H1 (cell line): ENCODE measurements around the gene LSR. TPM values are rescaled to one million over a fixed set of nuclear protein-coding genes. Genes with fewer than 3 reads are reported as not detected.

Source experiments
- CTCF ChIA-PET: fragments of 300-600 bp; sonication (Branson Sonifier 250); formaldehyde crosslinking; loops from one replicate; lab custom pipeline; 2021; ENCODE audit not compliant: partially characterized antibody; lab: Charles Lee
- POLR2A ChIA-PET: fragments of 300-600 bp; sonication (Branson Sonifier 250); formaldehyde crosslinking; loops from one replicate; lab custom pipeline; 2021; ENCODE audit warnings: inconsistent platforms; ENCODE audit not compliant: partially characterized antibody; lab: Charles Lee
- DNase-seq, 2 experiments: peaks; one replicate each; pipeline versions ENCODE4 v3.0.0 to v3.0.0-alpha.2; 2010 to 2022; ENCODE audit warnings: low spot score in 2 of 2, low read depth in 1 of 2, mixed read lengths in 1 of 2
- FAIRE-seq: peaks from 2 replicates; lab custom pipeline; 2011; peaks lifted over from hg19 to GRCh38; lab: Jason Lieb, UNC
- H2AFZ ChIP-seq: 2 replicates; pipeline ENCODE4 v1.8.1; 2012; ENCODE audit warnings: low read length, inconsistent platforms
- H2AK5ac ChIP-seq: 2 replicates; pipeline ENCODE4 v1.6.1; 2013; ENCODE audit warnings: low read depth, low read length
- H2BK120ac ChIP-seq: replicated peaks from 2 replicates; pipeline ENCODE3; 2013; ENCODE audit warnings: low read depth, low read length, inconsistent platforms
- H2BK12ac ChIP-seq: 2 replicates; pipeline ENCODE4 v1.6.1; 2013; ENCODE audit warnings: low read depth, low read length
- H2BK15ac ChIP-seq: 2 replicates; pipeline ENCODE4 v1.6.1; 2013; ENCODE audit warnings: low read length
- H2BK20ac ChIP-seq: 2 replicates; pipeline ENCODE4 v1.6.1; 2013; ENCODE audit warnings: low read length
- H2BK5ac ChIP-seq: 2 replicates; pipeline ENCODE4 v1.6.1; 2013; ENCODE audit warnings: low read depth, low read length
- H3K14ac ChIP-seq: 2 replicates; pipeline ENCODE4 v1.6.1; 2013; ENCODE audit warnings: inconsistent platforms; ENCODE audit not compliant: insufficient read length
- H3K18ac ChIP-seq: 2 replicates; pipeline ENCODE4 v1.6.1; 2013; ENCODE audit warnings: low read length; ENCODE audit errors: extremely low read depth
- H3K23ac ChIP-seq: 2 replicates; pipeline ENCODE4 v1.6.1; 2013; ENCODE audit warnings: inconsistent platforms; ENCODE audit not compliant: insufficient read length
- H3K23me2 ChIP-seq: 2 replicates; pipeline ENCODE4 v1.6.1; 2013; ENCODE audit warnings: low read depth, low read length
- H3K27ac ChIP-seq: 2 replicates; pipeline ENCODE4 v1.6.1; 2011; ENCODE audit warnings: low read depth, low read length, inconsistent platforms
- H3K27me3 ChIP-seq, 4 experiments: replicated peaks in 1 of 4; 1 replicate in 1 of 4; 2 replicates in 3 of 4; pipeline versions ENCODE4 v1.6.1 to v1.8.1; 2011 to 2013; ENCODE audit warnings: low read length in 3 of 4, mild to moderate bottlenecking in 3 of 4, inconsistent platforms in 2 of 4, mixed read lengths in 2 of 4, moderate library complexity in 1 of 4; ENCODE audit not compliant: control insufficient read depth in 3 of 4, insufficient read depth in 3 of 4; ENCODE audit errors: extremely low read depth in 1 of 4
- H3K36me3 ChIP-seq, 4 experiments: 2 replicates each; pipeline versions ENCODE4 v1.6.1 to v1.8.1; 2011 to 2013; ENCODE audit warnings: mild to moderate bottlenecking in 4 of 4, low read length in 3 of 4, moderate library complexity in 2 of 4, control low read depth in 1 of 4, inconsistent platforms in 1 of 4; ENCODE audit not compliant: insufficient read depth in 4 of 4, control insufficient read depth in 2 of 4
- H3K4ac ChIP-seq: replicated peaks from 2 replicates; pipeline ENCODE3; 2013; ENCODE audit warnings: low read length, low read depth, mixed read lengths, inconsistent platforms; ENCODE audit not compliant: insufficient read length
- H3K4me1 ChIP-seq, 4 experiments: replicated peaks in 1 of 4; 1 replicate in 1 of 4; 2 replicates in 3 of 4; pipeline versions ENCODE4 v1.6.1 to v1.8.1; 2011 to 2013; ENCODE audit warnings: low read length in 3 of 4, inconsistent platforms in 2 of 4, mixed read lengths in 1 of 4; ENCODE audit not compliant: insufficient read depth in 4 of 4, control insufficient read depth in 3 of 4
- H3K4me2 ChIP-seq, 2 experiments: 2 replicates each; pipeline versions ENCODE4 v1.6.1 to v1.8.1; 2011 to 2013; ENCODE audit warnings: low read depth in 2 of 2, low read length in 2 of 2, control low read depth in 1 of 2, inconsistent platforms in 1 of 2, mild to moderate bottlenecking in 1 of 2; ENCODE audit not compliant: insufficient read depth in 1 of 2
- H3K4me3 ChIP-seq, 4 experiments: fragments of 200-600, 300-600 bp in 1 of 4; sonication (generic), shearing (Covaris generic), sonication (Bioruptor Twin) in 1 of 4; 2 replicates each; pipeline versions ENCODE4 v1.5.1 to v1.8.1; 2011 to 2016; ENCODE audit warnings: low read length in 4 of 4, low read depth in 3 of 4, control low read depth in 2 of 4, inconsistent platforms in 2 of 4, mild to moderate bottlenecking in 2 of 4, mixed read lengths in 1 of 4, moderate library complexity in 1 of 4; ENCODE audit not compliant: insufficient read depth in 2 of 4; ENCODE audit errors: extremely low read depth in 1 of 4
- H3K56ac ChIP-seq: replicated peaks from 2 replicates; pipeline ENCODE3; 2013; ENCODE audit warnings: low read depth, mild to moderate bottlenecking, mixed read lengths, low read length, inconsistent platforms; ENCODE audit not compliant: insufficient read length
- H3K79me1 ChIP-seq: 2 replicates; pipeline ENCODE4 v1.6.1; 2013; ENCODE audit warnings: low read depth, low read length, control low read depth
- H3K79me2 ChIP-seq, 2 experiments: 2 replicates each; pipeline versions ENCODE4 v1.6.1 to v1.8.1; 2012 to 2013; ENCODE audit warnings: low read length in 2 of 2, mild to moderate bottlenecking in 2 of 2, inconsistent platforms in 1 of 2; ENCODE audit not compliant: insufficient read depth in 2 of 2, control insufficient read depth in 1 of 2
- H3K9ac ChIP-seq, 4 experiments: replicated peaks in 1 of 4; 1 replicate in 1 of 4; 2 replicates in 3 of 4; pipeline versions ENCODE4 v1.6.1 to v1.8.1; 2011 to 2013; ENCODE audit warnings: low read depth in 3 of 4, low read length in 3 of 4, control low read depth in 2 of 4, mild to moderate bottlenecking in 2 of 4, moderate library complexity in 2 of 4, inconsistent platforms in 1 of 4; ENCODE audit errors: extremely low read depth in 1 of 4
- H3K9me3 ChIP-seq, 2 experiments: 2 replicates each; pipeline versions ENCODE4 v1.6.1 to v1.8.1; 2012 to 2013; ENCODE audit warnings: mild to moderate bottlenecking in 2 of 2, moderate library complexity in 2 of 2, control low read depth in 1 of 2, inconsistent platforms in 1 of 2, low read depth in 1 of 2, low read length in 1 of 2, mixed read lengths in 1 of 2; ENCODE audit not compliant: insufficient read depth in 2 of 2
- H4K20me1 ChIP-seq, 2 experiments: replicated peaks in 1 of 2; 2 replicates each; pipeline versions ENCODE3 to v1.8.1; 2011 to 2013; ENCODE audit warnings: inconsistent platforms in 2 of 2, low read length in 2 of 2, mild to moderate bottlenecking in 1 of 2; ENCODE audit not compliant: insufficient read depth in 2 of 2, control insufficient read depth in 1 of 2
- H4K5ac ChIP-seq: 2 replicates; pipeline ENCODE4 v1.6.1; 2013; ENCODE audit warnings: low read length, low read depth, mixed read lengths, inconsistent platforms; ENCODE audit not compliant: insufficient read length
- H4K8ac ChIP-seq: 2 replicates; pipeline ENCODE4 v1.8.0; 2013; ENCODE audit warnings: mild to moderate bottlenecking, moderate library complexity, low read length, inconsistent platforms; ENCODE audit not compliant: insufficient read depth; ENCODE audit errors: extremely low read depth
- H4K91ac ChIP-seq: replicated peaks from 2 replicates; pipeline ENCODE3; 2013; ENCODE audit warnings: low read length, mixed read lengths, inconsistent platforms; ENCODE audit not compliant: insufficient read length
- ASH2L ChIP-seq: fragments of 200-600, 300-600 bp; sonication (generic); IDR thresholded peaks from one replicate; pipeline ENCODE4 v1.7.1; 2017; ENCODE audit warnings: low read length
- E2F6 ChIP-seq: IDR thresholded peaks from 2 replicates; pipeline ENCODE4 v1.6.1; 2012; ENCODE audit warnings: inconsistent platforms
- TBP ChIP-seq: IDR thresholded peaks from 2 replicates; pipeline ENCODE4 v1.6.1; 2011; ENCODE audit warnings: low read depth, low read length, improper control_type of control experiment
- ZNF274 ChIP-seq: IDR thresholded peaks from 2 replicates; pipeline ENCODE4 v1.7.0; 2012; ENCODE audit warnings: low read length, borderline replicate concordance; ENCODE audit errors: extremely low read depth
- WGBS, 2 experiments: shearing (Covaris generic) in 1 of 2; methylation state at CpG; one replicate each; pipeline versions ENCODE4 v1.1.6 to v1.1.7; 2013 to 2015; ENCODE audit warnings: low lambda C conversion rate in 2 of 2, mixed read lengths in 2 of 2, inconsistent platforms in 1 of 2, low coverage in 1 of 2, missing lambda C conversion rate in 1 of 2; ENCODE audit not compliant: insufficient replicate concordance in 2 of 2, insufficient coverage in 1 of 2, insufficient read length in 1 of 2; ENCODE audit errors: extremely low coverage in 1 of 2, missing lambda C conversion rate in 1 of 2; 5-methylcytosine and 5-hydroxymethylcytosine counted together
- polyA plus RNA-seq, 7 experiments: library from polyadenylated mRNA; depleted of rRNA in 3 of 7; stranded (reverse) in 5 of 7; unstranded in 2 of 7; fragments of >200 nt in 5 of 7; fragments of 200-250 nt in 2 of 7; gene quantifications; 1 replicate in 5 of 7; 2 replicates in 1 of 7; 4 replicates in 1 of 7; pipeline versions ENCODE4 v1.2.1 to v1.2.3, GENCODE V29; 2011 to 2013; ENCODE audit warnings: missing spikeins in 2 of 7, mixed read lengths in 2 of 7
- total RNA-seq: library from RNA; stranded (reverse); fragmentation: NEBNext Ultra II Directional; extraction: Animal tissue kit (Norgen Biotek cat#: 25700); gene quantifications from 2 replicates; pipeline ENCODE4 v1.2.1, GENCODE V29; 2021

The LSR gene
- total and polyA plus RNA-seq, 2 of the 8 experiments (the other 6 are each of a cell fraction or from before 2014, with no cell fraction given): 159 to 186 TPM

- no peak overlapping the region for H3K4ac ChIP-seq
- H3K4me3 ChIP-seq: no peak overlapping the region
- no peak overlapping the region for H3K9ac ChIP-seq
- H2AFZ ChIP-seq: no peak overlapping the region
- H2BK12ac ChIP-seq: no peak overlapping the region
- H2BK5ac ChIP-seq: no peak overlapping the region
- H3K4me1 ChIP-seq: peaks cover 0 to 12% (median 3%) of the 10 kb centered on the region in 4 experiments; a peak in 4 of 7 replicates
- H3K56ac ChIP-seq: no peak overlapping the region
- H3K18ac ChIP-seq: no peak overlapping the region
- H4K20me1 ChIP-seq: no peaks in the 10 kb centered on the region
- TF ChIP-seq TBP (no peak), E2F6 (no peak), ASH2L (no peak), ZNF274 (no peak)
- no peak overlapping the region for H2BK20ac ChIP-seq
- no peaks in the 10 kb centered on the region for H3K23me2 ChIP-seq
- H2BK120ac ChIP-seq: no peak overlapping the region
- H3K4me2 ChIP-seq: 0 out of 4 replicates have a peak overlapping the region, but pooled peaks of 1 of the 2 experiments have one; percentile 15
- ChIA-PET CTCF (interaction anchor here (1.0 to 3.5 kb wide), 9 partner anchors 9 to 183 kb away, joined by 3 to 16 read pairs (median 5); partner anchors contain the start of genes FXYD5 and FXYD7), POLR2A (interaction anchor here (1.1 to 2.2 kb wide), 5 partner anchors 9 to 159 kb away, joined by 3 to 9 read pairs (median 4); no protein-coding TSS in a partner anchor)
- no peak overlapping the region for H3K14ac ChIP-seq
- WGBS, 2 experiments: 88% methylated on average over 6 of the region's 6 CpGs; no CpG with 5 or more reads in 1 of the 2 experiments
- H4K5ac ChIP-seq: no peak overlapping the region
- H2BK15ac ChIP-seq: no peak overlapping the region
- H4K91ac ChIP-seq: peak overlapping the region; percentile 3
- DNase-seq (no peak), FAIRE-seq (no peak)
- H3K27ac ChIP-seq: no peak overlapping the region
- no peaks in the 10 kb centered on the region for H3K79me2 ChIP-seq
- no peak overlapping the region for H4K8ac ChIP-seq
- no peak overlapping the region for H3K23ac ChIP-seq
- peaks cover 0 to 7% of the 10 kb centered on the region in 2 experiments; a peak in 1 of 4 replicates for H3K9me3 ChIP-seq
- no peaks in the 10 kb centered on the region for H3K36me3 ChIP-seq
- H3K79me1 ChIP-seq: no peaks in the 10 kb centered on the region
- H2AK5ac ChIP-seq: no peak overlapping the region; the same call in 1 of the 2 replicates
- H3K27me3 ChIP-seq: no peaks in the 10 kb centered on the region; a peak in 1 of 7 replicates
Observed at GRCh38 chr19:35225951-35226350, 22.9 kb upstream of the LSR start.
